CD14-positive monocyte (primary cell): Measurements from ENCODE around the gene RAD23A. TPM values are rescaled to one million over a fixed set of nuclear protein-coding genes. Genes with fewer than 3 reads are reported as not detected.

Experiments used
- DNase-seq, 3 donors: peaks; one replicate each; pipeline ENCODE4 v3.0.0-alpha.2; 2011 to 2022
- H2AFZ ChIP-seq: 2 replicates; pipeline ENCODE4 v1.6.0; 2012; ENCODE audit warnings: mild to moderate bottlenecking, low read depth, low read length, inconsistent platforms; ENCODE audit not compliant: insufficient read depth, poor library complexity, severe bottlenecking
- H3K27ac ChIP-seq, 2 donors: 1 replicate in 1 of 2; 2 replicates in 1 of 2; pipeline ENCODE4 v1.5.1; 2012 to 2013; ENCODE audit warnings: low read length in 2 of 2, control low read depth in 1 of 2, inconsistent platforms in 1 of 2, low read depth in 1 of 2, mild to moderate bottlenecking in 1 of 2
- H3K27me3 ChIP-seq, 2 donors: one replicate each; pipeline versions ENCODE4 v1.6.0 to v1.6.1; 2011 to 2013; ENCODE audit warnings: low read length in 2 of 2; ENCODE audit not compliant: control insufficient read depth in 2 of 2, insufficient read depth in 2 of 2
- H3K36me3 ChIP-seq, 2 donors: replicated peaks in 1 of 2; 1 replicate in 1 of 2; 2 replicates in 1 of 2; pipeline versions ENCODE4 v1.5.1 to v1.6.1; 2012 to 2013; ENCODE audit warnings: low read length in 2 of 2, control low read depth in 1 of 2, inconsistent platforms in 1 of 2, mild to moderate bottlenecking in 1 of 2; ENCODE audit not compliant: insufficient read depth in 2 of 2, control insufficient read depth in 1 of 2
- H3K4me1 ChIP-seq, 2 donors: 1 replicate in 1 of 2; 2 replicates in 1 of 2; pipeline versions ENCODE4 v1.5.1 to v1.6.1; 2012 to 2013; ENCODE audit warnings: low read length in 2 of 2, control low read depth in 1 of 2, inconsistent platforms in 1 of 2, mild to moderate bottlenecking in 1 of 2, moderate library complexity in 1 of 2; ENCODE audit not compliant: insufficient read depth in 2 of 2, control insufficient read depth in 1 of 2
- H3K4me2 ChIP-seq: replicated peaks from 2 replicates; pipeline ENCODE3; 2012; ENCODE audit warnings: low read length, moderate library complexity, mild to moderate bottlenecking; ENCODE audit not compliant: poor library complexity, severe bottlenecking; ENCODE audit errors: extremely low read depth
- H3K4me3 ChIP-seq, 3 experiments: fragments of 200-600 bp in 1 of 3; sonication (generic) in 1 of 3; replicated peaks in 1 of 3; 1 replicate in 2 of 3; 2 replicates in 1 of 3; pipeline ENCODE4 v1.5.1; 2011 to 2013; ENCODE audit warnings: low read length in 3 of 3, mild to moderate bottlenecking in 3 of 3, control low read depth in 2 of 3, low read depth in 2 of 3, inconsistent platforms in 1 of 3, moderate library complexity in 1 of 3
- H3K79me2 ChIP-seq: 2 replicates; pipeline ENCODE4 v1.6.0; 2012; ENCODE audit warnings: mild to moderate bottlenecking, control low read depth, inconsistent platforms, low read length, moderate library complexity; ENCODE audit not compliant: insufficient read depth
- H3K9ac ChIP-seq: 2 replicates; pipeline ENCODE4 v1.6.0; 2017; ENCODE audit warnings: low read length, mild to moderate bottlenecking; ENCODE audit not compliant: insufficient read depth, poor library complexity, severe bottlenecking
- H3K9me3 ChIP-seq, 2 donors: replicated peaks in 1 of 2; 1 replicate in 1 of 2; 2 replicates in 1 of 2; pipeline versions ENCODE4 v1.5.1 to v1.6.1; 2012 to 2013; ENCODE audit warnings: low read length in 2 of 2, control low read depth in 1 of 2; ENCODE audit not compliant: control insufficient read depth in 1 of 2, insufficient read depth in 1 of 2
- H4K20me1 ChIP-seq: 2 replicates; pipeline ENCODE4 v1.6.0; 2012; ENCODE audit warnings: mild to moderate bottlenecking, low read length, control low read depth, moderate library complexity; ENCODE audit not compliant: insufficient read depth
- H3K27ac Mint-ChIP-seq, 7 donors: one replicate each; pipeline ENCODE4 v1.8.0; 2020; ENCODE audit warnings: mild to moderate bottlenecking in 7 of 7, mixed read lengths in 7 of 7, moderate library complexity in 6 of 7, inconsistent platforms in 2 of 7
- H3K27me3 Mint-ChIP-seq, 3 donors: one replicate each; pipeline ENCODE4 v1.8.0; 2021 to 2022; ENCODE audit warnings: low read depth in 3 of 3, mild to moderate bottlenecking in 3 of 3, mixed read lengths in 3 of 3, moderate library complexity in 3 of 3, inconsistent platforms in 1 of 3
- H3K36me3 Mint-ChIP-seq, 2 donors: one replicate each; pipeline ENCODE4 v1.8.0; 2020; ENCODE audit warnings: mixed read lengths in 2 of 2, inconsistent platforms in 1 of 2, mild to moderate bottlenecking in 1 of 2
- H3K4me1 Mint-ChIP-seq: one replicate; pipeline ENCODE4 v1.8.0; 2020; ENCODE audit warnings: mild to moderate bottlenecking, mixed read lengths
- H3K4me3 Mint-ChIP-seq, 2 donors: one replicate each; pipeline ENCODE4 v1.8.0; 2020; ENCODE audit warnings: mild to moderate bottlenecking in 2 of 2, mixed read lengths in 2 of 2, moderate library complexity in 1 of 2
- H3K9me3 Mint-ChIP-seq, 7 donors: one replicate each; pipeline ENCODE4 v1.8.0; 2020 to 2022; ENCODE audit warnings: mixed read lengths in 7 of 7, mild to moderate bottlenecking in 6 of 7, moderate library complexity in 6 of 7, inconsistent platforms in 2 of 7
- CTCF ChIP-seq: fragments of 200-600 bp; IDR thresholded peaks from one replicate; pipeline ENCODE4 v1.8.0; 2022; ENCODE audit warnings: antibody characterized with exemption, mild to moderate bottlenecking
- WGBS: methylation state at CpG from one replicate; pipeline ENCODE4 v1.1.5; 2013; ENCODE audit warnings: missing lambda C conversion rate; ENCODE audit not compliant: insufficient coverage; 5-methylcytosine and 5-hydroxymethylcytosine counted together
- intact Hi-C, 2 donors: fragments of 100-400 bp; cut with micrococcal nuclease; formaldehyde crosslinking; loops; one replicate each; pipeline versions ENCODE4 v1.15.0 to v1.15.1; 2023
- polyA minus RNA-seq: library from RNA; depleted of rRNA, polyadenylated mRNA; stranded (reverse); fragments of >200 nt; gene quantifications from 2 replicates; pipeline ENCODE4 v1.2.3, GENCODE V29; 2012
- polyA plus RNA-seq, 3 donors: library from polyadenylated mRNA; depleted of rRNA in 1 of 3; unstranded in 2 of 3; stranded (reverse) in 1 of 3; fragments of 300-500 nt in 2 of 3; fragments of >200 nt in 1 of 3; fragmentation: Illumina TruSeq in 2 of 3; gene quantifications; 1 replicate in 2 of 3; 2 replicates in 1 of 3; pipeline ENCODE4 v1.2.3, GENCODE V29; 2012 to 2021
- total RNA-seq, 12 experiments: library from RNA in 1 of 12; stranded (reverse) in 1 of 12; fragments of 120-200 nt in 1 of 12; gene quantifications; one replicate each; pipeline ENCODE4 v1.2.4 and lab custom pipeline; 2013 to 2026; ENCODE audit warnings: mixed read lengths in 6 of 12, inconsistent platforms in 1 of 12

Gene RAD23A
- 63.5 TPM for total RNA-seq (2013)
- polyA plus RNA-seq (10 to 100 TPM; 45.5 to 88.0 (median 55.3) TPM), polyA minus RNA-seq (67.6 and 116 TPM in 2 replicates), total RNA-seq (lab: John Stamatoyannopoulos, UW) (40.2 to 138 (median 55.1) reads per million in 11 experiments)

- Histone ChIP-seq H4K20me1 (peaks cover 37% of the 10 kb centered on the region), H3K27me3 (no peaks in the 10 kb centered on the region), H3K9ac (peak within 1 kb of the TSS; percentile 94), H3K4me1 (peaks cover 30 to 62% of the 10 kb centered on the region in 2 donors), H3K4me3 (peak within 1 kb of the TSS; percentile 50 to 95 (median 77)), H3K36me3 (peaks cover 52 to 73% of the 10 kb centered on the region in 2 donors), H3K4me2 (peak within 1 kb of the TSS; percentile 81), H2AFZ (peak within 1 kb of the TSS; percentile 3), H3K9me3 (no peaks in the 10 kb centered on the region), H3K27ac (peak within 1 kb of the TSS; percentile 78 to 93), H3K79me2 (peaks cover 66% of the 10 kb centered on the region)
- Mint-ChIP-seq H3K27ac (peak within 1 kb of the TSS; percentile 91 to 95 (median 94)), H3K4me1 (peaks cover 46% of the 10 kb centered on the region), H3K9me3 (no peaks in the 10 kb centered on the region), H3K4me3 (peak within 1 kb of the TSS; percentile 86 to 91), H3K36me3 (peaks cover 61 to 73% of the 10 kb centered on the region in 2 donors), H3K27me3 (no peaks in the 10 kb centered on the region)
- no peak for TF ChIP-seq CTCF
- under 1% methylated on average over 50 of the region's 62 CpGs for WGBS
- DNase-seq, result peak; percentile 98 to 99 (median 99)
- intact Hi-C loops, result loop anchor here in 1 of 2 donors (5.0 kb wide), 1 partner anchor 207 kb away; the partner anchor contains the start of genes IER2 and STX10
Observed at GRCh38 chr19:12945479-12946091, at the start of gene RAD23A. Gene RAD23A, plus strand, starts transcription at chr19:12945862. Its CDS starts 87 bp downstream, at chr19:12945949.

GRCh38 chr19:12896460-12896859 is 49.2 kb upstream of the RAD23A start:
- H3K36me3 ChIP-seq, result peaks cover 43 to 70% of the 10 kb centered on the region in 2 donors
- Mint-ChIP-seq H3K27me3 (peaks cover 0 to 6% (median 0%) of the 10 kb centered on the region in 3 donors), H3K4me3 (no peak overlapping the region), H3K27ac (no peak overlapping the region), H3K9me3 (no peaks in the 10 kb centered on the region), H3K36me3 (peaks cover 55 to 69% of the 10 kb centered on the region in 2 donors), H3K4me1 (peaks cover 8% of the 10 kb centered on the region)
- H3K4me3 ChIP-seq, result no peak overlapping the region
- no peaks in the 10 kb centered on the region for H3K9me3 ChIP-seq
- no peaks in the 10 kb centered on the region for H3K27me3 ChIP-seq
- H3K4me2 ChIP-seq, result no peak overlapping the region
- no peak for TF ChIP-seq CTCF
- intact Hi-C loops, result no loop called here
- no peak for DNase-seq
- H3K27ac ChIP-seq, result no peak overlapping the region
- 98% methylated on average over 17 of the region's 17 CpGs for WGBS
- peaks cover 5% of the 10 kb centered on the region for H4K20me1 ChIP-seq
- no peak overlapping the region for H3K9ac ChIP-seq
- no peak overlapping the region for H2AFZ ChIP-seq
- H3K4me1 ChIP-seq, result peaks cover 6 to 7% of the 10 kb centered on the region in 2 donors
- H3K79me2 ChIP-seq, result peaks cover 7% of the 10 kb centered on the region
